HUES64 (cell line): ENCODE measurements around the gene HYAL2.

ENCODE experiments used
- H3K27ac ChIP-seq: 2 replicates; pipeline ENCODE4 v1.7.0; 2013; ENCODE audit warnings: low read depth, low read length, inconsistent platforms
- H3K27me3 ChIP-seq: 2 replicates; pipeline ENCODE4 v1.6.1; 2013; ENCODE audit warnings: mild to moderate bottlenecking, low read length; ENCODE audit not compliant: insufficient read depth
- H3K36me3 ChIP-seq: 2 replicates; pipeline ENCODE4 v1.6.1; 2013; ENCODE audit warnings: mild to moderate bottlenecking, low read length; ENCODE audit not compliant: insufficient read depth
- H3K4me1 ChIP-seq: 2 replicates; pipeline ENCODE4 v1.6.1; 2013; ENCODE audit warnings: mild to moderate bottlenecking, low read length, moderate library complexity; ENCODE audit not compliant: insufficient read depth
- H3K4me3 ChIP-seq: 2 replicates; pipeline ENCODE4 v1.5.1; 2013; ENCODE audit warnings: mild to moderate bottlenecking, low read length, moderate library complexity
- H3K9ac ChIP-seq: 2 replicates; pipeline ENCODE4 v1.6.1; 2013; ENCODE audit warnings: mild to moderate bottlenecking, low read depth, low read length
- H3K9me3 ChIP-seq: 2 replicates; pipeline ENCODE4 v1.6.1; 2013; ENCODE audit warnings: low read depth, low read length; ENCODE audit not compliant: insufficient read depth
- WGBS: fragments of 150-250, 120-280 bp; methylation state at CpG from one replicate; pipeline ENCODE4 v1.1.7; 2013; ENCODE audit warnings: missing lambda C conversion rate; 5-methylcytosine and 5-hydroxymethylcytosine counted together

The HYAL2 gene

DNA sequence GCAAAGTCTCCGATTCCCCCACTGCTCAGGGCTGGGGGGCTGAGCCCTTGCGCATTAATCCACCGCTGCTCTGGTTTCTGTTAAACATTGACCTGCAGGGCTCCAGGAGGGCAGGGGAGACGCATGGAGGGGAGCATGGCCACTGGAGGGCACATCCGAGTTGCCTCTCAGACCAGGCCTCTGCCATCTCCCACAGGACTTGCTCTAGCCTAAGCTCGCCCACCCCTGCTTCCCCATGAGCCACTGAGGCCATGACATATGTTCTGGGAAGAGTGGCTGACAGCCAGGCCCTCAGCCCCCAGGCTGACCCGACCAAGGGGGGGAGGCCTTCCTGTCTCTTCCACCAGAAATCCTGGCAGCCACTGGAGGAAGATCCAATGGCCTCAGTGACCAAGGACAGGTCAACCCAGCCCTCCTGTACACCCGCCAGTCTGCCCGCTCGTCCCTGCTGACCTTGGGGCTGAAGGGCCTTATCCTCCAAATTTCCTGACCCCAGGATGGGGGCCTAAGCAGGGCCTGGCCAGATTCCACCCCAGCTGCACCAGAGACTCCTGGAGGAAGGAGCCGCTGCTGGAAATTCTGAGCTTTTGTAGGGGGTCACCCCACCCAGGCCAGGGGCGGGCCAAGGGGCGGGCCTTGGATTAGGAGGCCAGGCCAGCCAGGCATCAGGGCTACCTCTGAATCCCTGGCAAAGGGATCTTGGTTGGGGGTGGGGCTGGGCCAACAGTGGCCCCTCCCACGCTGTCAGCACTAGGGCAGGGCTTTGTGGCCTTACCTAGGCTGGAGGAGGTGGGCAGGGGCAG, 19.3 kb downstream of the HYAL2 start, which contains the start of gene HYAL1:
Gene HYAL1 (minus strand): TSS at position 562 of the 803 bp plus-strand sequence. CDS start 618 bp downstream, outside the sequence.
- 67% methylated on average over 14 of the region's 14 CpGs for WGBS
- H3K4me1 ChIP-seq, result peaks cover 12% of the 10 kb centered on the region; the same call in 1 of the 2 replicates
- peak within 1 kb of the TSS; percentile 73; the same call in 1 of the 2 replicates for H3K27ac ChIP-seq
- no peak within 1 kb of the TSS for H3K9ac ChIP-seq
- H3K27me3 ChIP-seq, result no peaks in the 10 kb centered on the region
- H3K36me3 ChIP-seq, result no peaks in the 10 kb centered on the region
- peaks cover 11% of the 10 kb centered on the region; the same call in 1 of the 2 replicates for H3K9me3 ChIP-seq
- H3K4me3 ChIP-seq, result peak within 1 kb of the TSS; percentile 19

DNA sequence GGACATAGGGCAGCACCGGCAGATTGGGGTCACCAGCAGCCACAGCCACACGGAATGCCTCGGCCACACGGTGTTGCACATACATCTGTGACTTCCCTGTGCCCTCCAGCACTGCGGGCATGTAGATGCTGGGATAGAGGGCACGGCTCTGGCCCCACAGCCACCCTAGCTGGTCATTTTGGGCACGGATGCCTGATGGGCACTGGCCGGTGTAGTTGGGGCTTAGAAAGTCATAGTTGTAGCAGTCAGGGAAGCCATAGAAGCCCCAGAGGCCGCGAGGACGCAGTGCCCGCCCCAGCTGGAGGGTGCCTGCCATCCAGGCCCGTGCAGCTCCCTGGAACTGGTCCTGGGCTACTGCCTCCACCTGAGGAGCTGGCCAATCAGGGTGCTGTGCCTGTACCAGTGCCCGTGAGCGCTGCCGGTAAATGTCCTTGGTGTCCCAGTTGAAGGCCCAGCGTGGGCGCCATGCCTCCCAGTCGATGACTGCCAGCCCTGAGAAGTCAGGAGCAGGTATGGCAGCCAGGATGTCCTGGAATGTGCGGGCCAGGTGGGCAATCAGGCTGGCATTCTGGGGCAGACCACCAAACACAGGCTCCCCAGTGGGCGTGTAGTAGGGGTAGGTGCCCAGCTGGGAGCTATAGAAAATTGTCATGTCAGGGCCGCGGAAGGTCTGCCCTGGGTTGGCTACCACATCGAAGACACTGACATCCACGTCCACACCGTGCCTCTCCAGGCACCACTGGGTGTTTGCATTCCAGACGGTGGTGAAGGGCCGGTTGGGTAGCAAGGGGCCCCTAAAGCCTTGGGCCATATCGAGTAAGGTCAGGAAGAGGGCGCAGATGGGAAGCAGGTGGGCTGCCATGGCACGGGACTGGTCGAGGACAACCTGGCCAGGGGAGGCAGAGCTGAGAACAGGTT, 20.2 kb downstream of the HYAL2 start:
- no peak overlapping the region for H3K4me3 ChIP-seq
- WGBS, result 94% methylated on average over 32 of the region's 32 CpGs
- no peaks in the 10 kb centered on the region for H3K27me3 ChIP-seq
- peaks cover 12% of the 10 kb centered on the region; the same call in 1 of the 2 replicates for H3K4me1 ChIP-seq
- no peak overlapping the region; the same call in 1 of the 2 replicates for H3K27ac ChIP-seq
- no peaks in the 10 kb centered on the region for H3K36me3 ChIP-seq
- 0 out of 2 replicates have a peak, but pooled peaks cover 6% of the 10 kb centered on the region for H3K9me3 ChIP-seq
- no peak overlapping the region for H3K9ac ChIP-seq

DNA sequence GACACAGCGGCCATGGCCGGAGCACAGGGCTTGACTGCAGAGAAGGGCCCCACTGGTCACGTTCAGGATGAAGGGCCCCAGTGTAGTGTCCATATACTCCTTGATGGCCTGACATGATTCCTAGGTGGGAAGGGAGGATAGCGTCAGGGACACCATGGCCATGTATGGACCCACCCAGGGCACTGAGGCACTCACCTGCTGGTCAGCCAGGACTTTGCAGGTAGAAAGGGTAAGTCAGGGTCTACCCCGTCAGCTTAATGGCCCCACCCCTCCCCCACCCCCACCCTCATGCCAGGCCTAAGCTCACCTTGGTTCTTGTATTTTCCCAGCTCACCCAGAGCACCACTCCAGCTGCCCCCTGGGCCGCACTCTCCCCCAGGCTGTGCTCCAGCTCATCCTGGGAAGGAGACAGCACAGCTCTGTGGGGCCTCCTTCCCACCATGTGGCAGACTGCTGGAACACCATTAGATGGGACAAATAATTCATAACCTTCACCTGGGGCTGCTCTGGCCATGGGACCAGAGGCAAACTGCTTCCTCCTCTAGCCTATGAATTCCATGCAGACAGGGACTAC, 21.8 kb downstream of the HYAL2 start:
- no peak overlapping the region for H3K9ac ChIP-seq
- H3K4me1 ChIP-seq, result peaks cover 12% of the 10 kb centered on the region; the same call in 1 of the 2 replicates
- WGBS, result 86% methylated on average over 6 of the region's 6 CpGs
- no peaks in the 10 kb centered on the region for H3K27me3 ChIP-seq
- no peaks in the 10 kb centered on the region for H3K36me3 ChIP-seq
- H3K4me3 ChIP-seq, result no peak overlapping the region
- no peak overlapping the region for H3K27ac ChIP-seq
- no peaks in the 10 kb centered on the region for H3K9me3 ChIP-seq

DNA sequence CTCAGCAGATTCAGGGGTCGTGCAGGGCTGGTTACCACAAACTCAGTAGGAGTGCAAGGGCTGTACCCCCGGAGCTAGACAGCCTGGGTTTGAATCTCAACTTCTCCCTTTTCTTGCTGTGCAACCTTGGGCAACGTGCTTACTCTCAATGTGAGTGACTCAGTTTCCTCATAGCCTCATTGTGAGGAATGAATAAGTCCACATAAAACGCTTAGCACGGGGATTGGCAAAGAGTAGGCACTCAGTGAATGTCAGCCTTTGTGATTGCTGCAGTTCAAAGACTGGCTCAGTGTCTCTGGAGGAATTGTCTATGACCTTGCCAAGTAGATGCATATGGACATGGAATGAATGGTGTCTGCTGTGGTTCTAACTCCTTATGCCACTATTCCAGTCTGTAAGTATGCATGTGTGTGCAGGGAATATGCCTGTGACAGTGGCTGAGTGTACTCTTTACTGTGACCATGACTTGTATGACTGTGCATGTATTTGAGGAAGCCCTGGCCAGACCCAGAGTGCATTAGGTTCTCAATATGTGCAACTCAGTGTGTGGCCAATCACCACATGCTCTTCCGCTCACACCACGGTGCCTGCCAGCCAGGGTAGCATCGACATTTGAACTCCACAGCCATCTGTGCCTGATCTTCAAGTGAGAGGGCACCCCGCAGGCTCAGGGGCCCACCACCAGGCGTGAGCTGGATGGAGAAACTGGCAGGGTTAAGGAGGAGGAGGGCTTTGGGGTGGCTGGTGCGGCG, 22.4 kb downstream of the HYAL2 start:
- WGBS, result 75% methylated on average over 12 of the region's 12 CpGs
- H3K9ac ChIP-seq, result peak overlapping the region; percentile 34; the same call in 1 of the 2 replicates
- no peaks in the 10 kb centered on the region for H3K36me3 ChIP-seq
- peak overlapping the region; percentile 50 for H3K4me3 ChIP-seq
- H3K4me1 ChIP-seq, result peaks cover 12% of the 10 kb centered on the region; the same call in 1 of the 2 replicates
- no peaks in the 10 kb centered on the region for H3K9me3 ChIP-seq
- H3K27ac ChIP-seq, result peak overlapping the region; percentile 15; the same call in 1 of the 2 replicates
- H3K27me3 ChIP-seq, result no peaks in the 10 kb centered on the region

DNA sequence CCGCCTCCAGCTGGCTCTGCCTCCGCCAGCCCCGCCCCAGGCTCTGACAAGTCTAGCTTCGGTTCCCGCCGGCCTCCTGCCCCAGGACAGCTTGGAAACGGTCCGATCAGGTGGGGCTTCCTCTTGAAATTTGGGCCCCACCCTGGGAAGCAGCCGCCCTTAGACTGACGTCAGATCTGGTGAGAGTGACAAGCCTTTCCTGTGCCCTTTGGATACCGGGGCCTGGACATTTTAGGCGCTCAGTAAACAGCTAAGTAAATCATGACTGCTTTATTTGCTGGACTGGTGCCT, 23.0 kb downstream of the HYAL2 start:
- Histone ChIP-seq H3K4me1 (peaks cover 12% of the 10 kb centered on the region; the same call in 1 of the 2 replicates), H3K9ac (peak overlapping the region; percentile 34; the same call in 1 of the 2 replicates), H3K4me3 (peak overlapping the region; percentile 50), H3K27ac (peak overlapping the region; percentile 15; the same call in 1 of the 2 replicates), H3K9me3 (no peaks in the 10 kb centered on the region), H3K36me3 (no peaks in the 10 kb centered on the region), H3K27me3 (no peaks in the 10 kb centered on the region)
- WGBS, result 5% methylated on average over 12 of the region's 12 CpGs

DNA sequence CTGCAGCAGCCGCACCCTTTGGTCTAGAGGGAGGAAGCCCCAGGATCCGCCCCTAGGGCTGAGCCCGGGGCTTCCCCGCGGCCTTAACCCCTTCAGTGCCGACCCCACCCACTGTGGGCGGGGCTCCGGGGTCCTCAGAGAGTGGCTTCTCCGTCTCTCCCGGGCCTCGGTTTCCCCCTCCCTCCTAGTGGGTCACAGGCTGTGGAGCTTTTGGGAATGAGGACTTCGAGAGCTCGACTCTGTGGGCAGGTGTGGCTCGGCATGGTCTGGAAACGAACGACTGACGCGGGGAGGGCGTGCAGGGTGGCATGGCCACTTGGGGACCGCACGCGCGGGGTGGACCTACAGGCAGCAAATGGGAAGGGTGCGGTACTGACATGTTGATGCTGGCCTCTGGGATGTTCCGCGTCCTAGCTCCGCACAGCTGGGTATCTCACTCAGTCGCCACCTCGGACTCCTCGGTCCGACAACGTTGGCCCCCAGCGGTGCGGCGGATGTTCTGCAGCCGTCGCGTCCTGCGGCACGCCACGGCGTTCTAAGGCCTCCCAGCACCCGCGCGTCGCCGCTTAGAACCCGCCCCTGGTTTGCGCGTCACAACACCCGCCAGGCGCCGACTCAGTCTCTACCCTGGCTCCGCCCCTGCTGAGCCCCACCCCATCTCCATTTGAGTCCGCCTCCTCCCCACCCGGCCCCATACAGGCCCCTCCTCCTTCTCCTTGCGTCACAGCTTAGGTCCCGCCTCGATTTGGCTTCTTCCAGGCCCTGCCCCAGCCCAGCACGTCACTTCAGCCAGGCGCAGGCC, 23.5 kb downstream of the HYAL2 start, which contains the start of the genes HYAL3 and NAA80:
Gene HYAL3 (minus strand): TSS at position 570 of the 802 bp plus-strand sequence. CDS start 3,803 bp downstream, outside the sequence.
Gene NAA80 (minus strand): TSS at position 570 of the 802 bp plus-strand sequence. CDS start 1,942 bp downstream, outside the sequence.
- H3K4me1 ChIP-seq, result peaks cover 12% of the 10 kb centered on the region; the same call in 1 of the 2 replicates
- H3K27ac ChIP-seq, result peak within 1 kb of the TSS; percentile 63; the same call in 1 of the 2 replicates
- H3K36me3 ChIP-seq, result no peaks in the 10 kb centered on the region
- H3K27me3 ChIP-seq, result no peaks in the 10 kb centered on the region
- H3K4me3 ChIP-seq, result peak within 1 kb of the TSS; percentile 91
- peak within 1 kb of the TSS; percentile 73 for H3K9ac ChIP-seq
- no peaks in the 10 kb centered on the region for H3K9me3 ChIP-seq
- WGBS, result under 1% methylated on average over 61 of the region's 61 CpGs

DNA sequence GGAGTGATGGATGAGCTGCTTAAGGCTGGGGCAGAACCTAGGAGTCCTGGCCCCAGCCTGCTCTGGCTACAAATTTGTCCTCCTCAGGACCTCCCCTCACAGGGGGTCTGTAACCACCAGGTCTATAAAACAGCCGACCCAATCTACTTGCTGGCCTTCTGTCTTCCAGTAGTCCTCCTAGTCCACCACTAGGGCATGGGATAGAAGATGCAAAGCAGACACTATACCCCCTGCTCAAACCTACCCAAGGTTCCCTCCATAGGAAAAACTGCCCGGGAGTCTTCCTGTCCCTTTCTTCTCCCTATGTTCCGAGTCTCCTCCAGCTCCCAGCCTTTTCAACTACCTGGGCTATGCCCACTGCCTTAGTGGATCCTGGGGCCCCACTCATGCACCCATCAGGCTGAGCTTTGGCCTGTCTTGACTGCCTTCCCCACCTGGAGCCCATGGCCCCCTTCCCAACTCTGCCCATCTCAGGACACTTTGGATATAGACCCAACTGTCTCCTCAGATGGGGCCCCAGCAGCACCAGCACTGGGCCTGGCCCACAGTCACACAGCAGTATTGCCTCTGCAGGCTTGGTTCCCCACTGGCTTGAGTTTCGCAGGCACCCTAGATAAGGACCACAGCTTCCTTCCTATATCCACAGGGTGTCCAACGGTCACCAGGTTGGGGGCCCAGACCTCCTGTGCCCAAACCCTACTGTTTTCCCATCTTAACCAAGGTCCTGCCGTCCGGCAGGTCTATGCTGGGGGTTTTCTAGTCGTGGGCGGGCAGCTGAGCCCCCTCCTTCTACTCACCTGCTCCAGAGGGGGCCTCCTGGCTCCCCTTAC, 24.4 kb downstream of the HYAL2 start:
- H3K4me3 ChIP-seq, result peak overlapping the region; percentile 91
- no peaks in the 10 kb centered on the region for H3K9me3 ChIP-seq
- no peaks in the 10 kb centered on the region for H3K36me3 ChIP-seq
- H3K9ac ChIP-seq, result no peak overlapping the region
- H3K27me3 ChIP-seq, result no peaks in the 10 kb centered on the region
- H3K27ac ChIP-seq, result no peak overlapping the region
- 66% methylated on average over 9 of the region's 9 CpGs for WGBS
- peaks cover 6% of the 10 kb centered on the region; the same call in 1 of the 2 replicates for H3K4me1 ChIP-seq

DNA sequence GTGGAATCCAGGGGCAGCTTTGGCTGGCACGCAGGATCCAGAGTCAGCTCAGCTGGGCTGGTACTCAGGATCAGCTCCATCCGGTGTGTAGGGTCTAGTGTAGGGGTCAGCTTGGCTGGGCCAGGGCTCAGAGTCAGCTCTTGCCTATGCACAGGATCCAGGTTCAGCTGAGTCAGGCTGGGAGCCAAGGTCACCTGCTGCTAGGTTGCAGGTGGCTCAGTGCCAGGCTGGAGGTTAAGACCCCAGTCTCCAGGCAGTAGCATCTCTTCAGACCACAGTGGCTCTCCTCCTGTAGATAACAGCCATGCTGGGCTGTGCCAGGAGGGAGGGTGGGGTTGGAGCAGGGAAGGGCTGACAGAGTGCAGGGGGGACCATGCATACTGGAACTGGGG, 25.2 kb downstream of the HYAL2 start:
- H3K4me1 ChIP-seq, result peaks cover 5% of the 10 kb centered on the region; the same call in 1 of the 2 replicates
- H3K36me3 ChIP-seq, result no peaks in the 10 kb centered on the region
- H3K4me3 ChIP-seq, result no peak overlapping the region
- no peak overlapping the region for H3K27ac ChIP-seq
- H3K9ac ChIP-seq, result no peak overlapping the region
- 96% methylated on average over 2 of the region's 2 CpGs for WGBS
- H3K27me3 ChIP-seq, result no peaks in the 10 kb centered on the region
- H3K9me3 ChIP-seq, result no peaks in the 10 kb centered on the region

DNA sequence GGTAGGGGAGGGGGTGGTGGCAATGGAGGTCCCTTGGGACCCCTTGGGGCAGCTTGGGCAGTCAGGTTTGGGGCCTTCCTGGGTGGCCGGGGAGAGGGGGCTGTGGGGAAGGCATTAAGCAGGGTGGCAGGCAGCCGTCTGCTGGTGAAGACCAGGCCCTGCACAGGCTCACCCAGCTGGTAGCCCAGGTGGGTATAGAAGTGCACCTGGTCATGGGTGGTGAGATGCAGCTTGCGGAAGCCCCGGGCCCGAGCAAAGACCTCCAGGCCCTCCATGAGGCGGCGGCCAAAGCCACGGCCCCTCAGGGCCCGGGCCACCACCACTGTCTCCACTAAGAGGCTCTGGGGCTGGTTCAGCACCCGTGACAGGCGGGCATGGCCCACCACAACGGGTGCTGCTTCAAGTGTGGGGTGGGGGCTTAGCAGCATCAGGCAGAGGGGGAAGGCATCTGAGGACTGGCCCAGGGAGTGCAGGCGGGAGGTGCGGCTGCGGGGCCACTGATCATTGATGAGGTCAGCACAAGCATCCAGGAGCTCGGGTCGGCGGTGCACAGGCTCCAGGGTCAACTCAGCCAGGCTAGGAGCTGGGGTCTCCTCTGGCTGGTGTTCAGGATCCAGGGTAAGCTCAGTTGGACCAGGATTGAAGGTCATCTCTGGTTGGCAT, 25.7 kb downstream of the HYAL2 start:
- WGBS, result 93% methylated on average over 18 of the region's 18 CpGs
- Histone ChIP-seq H3K27me3 (no peaks in the 10 kb centered on the region), H3K9me3 (no peaks in the 10 kb centered on the region)

More for the DNA sequence above, 25.7 kb downstream of the HYAL2 start:
- H3K9ac ChIP-seq, result no peak overlapping the region
- H3K4me1 ChIP-seq, result peaks cover 5% of the 10 kb centered on the region; the same call in 1 of the 2 replicates
- no peak overlapping the region for H3K4me3 ChIP-seq
- no peak overlapping the region for H3K27ac ChIP-seq
- no peaks in the 10 kb centered on the region for H3K36me3 ChIP-seq
